GM12878 (cell line): ENCODE measurements around the gene PGLYRP3. TPM values are rescaled to one million over a fixed set of nuclear protein-coding genes. Genes with fewer than 3 reads are reported as not detected.

ENCODE experiments used
- ATAC-seq: fragments of 200-7000 bp; cut with Tn5 transposase; 3 replicates; pipeline ENCODE4 v1.9.1; 2020; ENCODE audit warnings: mild to moderate bottlenecking, moderate library complexity
- BruUV-seq: library from RNA; stranded (reverse); fragments of 400-500 nt; replicated peaks from 2 replicates; lab custom pipeline; 2021; lab: Mats Ljungman, UMichigan
- CTCF ChIA-PET: fragments of 300-600 bp; sonication (Branson Sonifier 250); formaldehyde crosslinking; extraction: SDS; loops from one replicate; lab custom pipeline; 2021; ENCODE audit warnings: inconsistent platforms; lab: Yijun Ruan, JAX
- POLR2A ChIA-PET: fragments of 350-600 bp; formaldehyde crosslinking; extraction: SDS; loops from one replicate; lab custom pipeline; 2021; ENCODE audit warnings: inconsistent platforms; lab: Charles Lee
- RAD21 ChIA-PET: fragments of 300-600 bp; sonication (Branson Sonifier 250); formaldehyde crosslinking; loops from one replicate; lab custom pipeline; 2023; ENCODE audit warnings: antibody characterized with exemption; ENCODE audit not compliant: unreplicated experiment; lab: Charles Lee
- SMC1A ChIA-PET: fragments of 300-600 bp; sonication (Branson Sonifier 250); formaldehyde crosslinking; loops from one replicate; lab custom pipeline; 2023; ENCODE audit not compliant: unreplicated experiment, uncharacterized antibody; lab: Charles Lee
- DNase-seq: peaks from one replicate; pipeline ENCODE4 v3.0.0-alpha.2; 2011; ENCODE audit warnings: low read depth, low spot score
- FAIRE-seq: peaks from 3 replicates; lab custom pipeline; 2011; peaks lifted over from hg19 to GRCh38; lab: Jason Lieb, UNC
- H2AFZ ChIP-seq: 2 replicates; pipeline ENCODE4 v1.6.0; 2011; ENCODE audit warnings: low read depth, low read length, control low read depth; ENCODE audit not compliant: control insufficient read depth
- H3K27ac ChIP-seq: 2 replicates; pipeline ENCODE4 v1.5.1; 2011; ENCODE audit warnings: control low read depth; ENCODE audit not compliant: control insufficient read depth, insufficient read depth
- H3K27me3 ChIP-seq, 2 experiments: replicated peaks in 1 of 2; 2 replicates each; pipeline versions ENCODE4 v1.6.0 to v1.6.1; 2011; ENCODE audit warnings: low read length in 1 of 2; ENCODE audit not compliant: control insufficient read depth in 2 of 2, insufficient read depth in 2 of 2
- H3K36me3 ChIP-seq, 2 experiments: 2 replicates each; pipeline ENCODE4 v1.5.1; 2011; ENCODE audit warnings: low read length in 1 of 2; ENCODE audit not compliant: control insufficient read depth in 2 of 2, insufficient read depth in 2 of 2
- H3K4me1 ChIP-seq: 2 replicates; pipeline ENCODE4 v1.6.1; 2011; ENCODE audit warnings: mild to moderate bottlenecking, low read length, moderate library complexity, mixed read lengths; ENCODE audit not compliant: control insufficient read depth, insufficient read depth
- H3K4me2 ChIP-seq: 2 replicates; pipeline ENCODE4 v1.6.0; 2011; ENCODE audit warnings: control low read depth; ENCODE audit not compliant: control insufficient read depth, insufficient read depth
- H3K4me3 ChIP-seq: fragments of 200-600 bp; sonication (generic); 2 replicates; pipeline ENCODE4 v1.5.1; 2016
- H3K79me2 ChIP-seq: 2 replicates; pipeline ENCODE4 v1.6.0; 2011; ENCODE audit warnings: low read length; ENCODE audit not compliant: control insufficient read depth, insufficient read depth
- H3K9ac ChIP-seq: 2 replicates; pipeline ENCODE4 v1.8.0; 2011; ENCODE audit warnings: low read length, control low read depth, mixed read lengths; ENCODE audit not compliant: control insufficient read depth, insufficient read depth
- H3K9me3 ChIP-seq: replicated peaks from 3 replicates; pipeline ENCODE4 v1.5.1; 2011; ENCODE audit warnings: mild to moderate bottlenecking, low read length; ENCODE audit not compliant: control insufficient read depth, insufficient read depth
- H4K20me1 ChIP-seq: 2 replicates; pipeline ENCODE4 v1.6.0; 2011; ENCODE audit not compliant: control insufficient read depth, insufficient read depth
- CUX1 ChIP-seq: IDR thresholded peaks from 2 replicates; pipeline ENCODE4 v1.6.1; 2012; ENCODE audit warnings: improper control_type of control experiment, low read depth, low read length; ENCODE audit not compliant: insufficient replicate concordance
- E2F4 ChIP-seq: IDR thresholded peaks from 2 replicates; pipeline ENCODE4 v1.6.1; 2012; ENCODE audit warnings: low read depth, low read length, improper control_type of control experiment
- MYC ChIP-seq: IDR thresholded peaks from 2 replicates; pipeline ENCODE4 v1.6.1; 2011; ENCODE audit warnings: mild to moderate bottlenecking, low read length, moderate library complexity, inconsistent platforms; ENCODE audit not compliant: insufficient read depth, insufficient replicate concordance, insufficient read length, severe bottlenecking
- RB1 ChIP-seq: fragments of 450-650 bp; formaldehyde crosslinking; IDR thresholded peaks from 2 replicates; pipeline ENCODE4 v1.6.1; 2017; ENCODE audit warnings: mild to moderate bottlenecking, borderline replicate concordance
- SIN3A ChIP-seq: IDR thresholded peaks from 2 replicates; pipeline ENCODE4 v1.6.1; 2012; ENCODE audit warnings: low read depth, low read length, improper control_type of control experiment
- SRF ChIP-seq, 2 experiments: IDR thresholded peaks; 2 replicates each; pipeline ENCODE4 v1.6.1; 2011; ENCODE audit warnings: low read depth in 2 of 2, low read length in 2 of 2, mild to moderate bottlenecking in 1 of 2, moderate library complexity in 1 of 2
- WGBS: methylation state at CpG from one replicate; pipeline ENCODE4 v1.1.6; 2016; ENCODE audit warnings: low lambda C conversion rate; ENCODE audit not compliant: insufficient replicate concordance, insufficient coverage; ENCODE audit errors: missing lambda C conversion rate; 5-methylcytosine and 5-hydroxymethylcytosine counted together
- in situ Hi-C: fragments of 300-500 bp; cut with MboI; formaldehyde crosslinking; loops from 9 replicates; pipeline ENCODE4 v1.14.3; 2018; ENCODE audit warnings: mixed read lengths
- intact Hi-C: fragments of 100-400 bp; cut with micrococcal nuclease; formaldehyde crosslinking; loops from one replicate; pipeline ENCODE4 v1.14.2; 2022; ENCODE audit not compliant: unreplicated experiment
- polyA plus RNA-seq, 11 experiments: library from polyadenylated mRNA; depleted of rRNA in 4 of 11; unstranded in 6 of 11; stranded (reverse) in 5 of 11; fragments of >200 nt; fragmentation: Nextera tagmentation in 4 of 11; fragmentation: Illumina TruSeq in 1 of 11; extraction: Ambion mirVana in 4 of 11; extraction: Trizol in 1 of 11; gene quantifications; 1 replicate in 1 of 11; 2 replicates in 10 of 11; pipeline versions ENCODE4 v1.2.1 to v1.2.3, GENCODE V29; 2011 to 2016; ENCODE audit warnings: inconsistent platforms in 2 of 11, missing spikeins in 2 of 11, low read depth in 1 of 11
- total RNA-seq, 4 experiments: library from RNA; depleted of rRNA in 3 of 4; stranded (reverse); fragments of >200 nt in 3 of 4; fragmentation: Illumina TruSeq in 1 of 4; extraction: Trizol in 1 of 4; gene quantifications; 2 replicates each; pipeline versions ENCODE4 v1.2.1 to v1.2.3, GENCODE V29; 2013 to 2021

The PGLYRP3 gene
- total and polyA plus RNA-seq, 10 of the 15 experiments (the other 5 are each of a cell fraction or from before 2014, with no cell fraction given), result 0.10 to 0.49 (median 0.18) TPM; not detected in 7

GRCh38 chr1:153362187-153362775 lies 49.5 kb upstream of the PGLYRP3 start:
- H3K4me2 ChIP-seq, result no peak overlapping the region
- H3K27ac ChIP-seq, result no peak overlapping the region
- FAIRE-seq (no peak), ATAC-seq (no peak), DNase-seq (no peak)
- H2AFZ ChIP-seq, result no peak overlapping the region
- no peaks in the 10 kb centered on the region for H3K36me3 ChIP-seq
- 19% methylated on average over 3 of the region's 3 CpGs for WGBS
- RAD21 ChIA-PET, result interaction anchor here (1.6 to 1.9 kb wide), 2 partner anchors 9 to 133 kb away, joined by 5 to 6 read pairs; no protein-coding TSS in a partner anchor
- CTCF ChIA-PET, result interaction anchor here (0.7 to 1.9 kb wide), 4 partner anchors 9 to 133 kb away, joined by 4 to 13 read pairs (median 8); no protein-coding TSS in a partner anchor
- no peaks in the 10 kb centered on the region for H3K9me3 ChIP-seq
- SMC1A ChIA-PET, result interaction anchor here (1.4 to 1.5 kb wide), 2 partner anchors 9 to 132 kb away, joined by 3 read pairs; no protein-coding TSS in a partner anchor
- BruUV-seq, result no TSS peak
- intact Hi-C loops, result no loop called here
- TF ChIP-seq E2F4 (no peak), RB1 (no peak)
- POLR2A ChIA-PET, result no interaction called here
- no peaks in the 10 kb centered on the region for H3K4me1 ChIP-seq
- no peak overlapping the region for H3K9ac ChIP-seq
- no peaks in the 10 kb centered on the region for H3K79me2 ChIP-seq
- H4K20me1 ChIP-seq, result no peaks in the 10 kb centered on the region
- in situ Hi-C loops, result no loop called here
- no peak overlapping the region for H3K4me3 ChIP-seq
- no peaks in the 10 kb centered on the region for H3K27me3 ChIP-seq

GRCh38 chr1:153361480-153362109 lies 48.8 kb upstream of the PGLYRP3 start:
- Histone ChIP-seq H4K20me1 (no peaks in the 10 kb centered on the region), H3K4me2 (no peak overlapping the region), H2AFZ (no peak overlapping the region), H3K4me3 (no peak overlapping the region), H3K9me3 (no peaks in the 10 kb centered on the region), H3K36me3 (no peaks in the 10 kb centered on the region), H3K9ac (no peak overlapping the region), H3K27ac (no peak overlapping the region), H3K27me3 (no peaks in the 10 kb centered on the region), H3K4me1 (no peaks in the 10 kb centered on the region), H3K79me2 (no peaks in the 10 kb centered on the region)
- ChIA-PET CTCF (interaction anchor here (0.7 to 1.9 kb wide), 4 partner anchors 8 to 134 kb away, joined by 4 to 13 read pairs (median 8); no protein-coding TSS in a partner anchor), RAD21 (interaction anchor here (1.6 to 1.9 kb wide), 2 partner anchors 8 to 133 kb away, joined by 5 to 6 read pairs; no protein-coding TSS in a partner anchor), SMC1A (interaction anchor here (0.7 to 1.5 kb wide), 3 partner anchors 9 to 133 kb away, joined by 3 read pairs; no protein-coding TSS in a partner anchor), POLR2A (no interaction called here)
- no peak for FAIRE-seq
- in situ Hi-C loops (no loop called here), intact Hi-C loops (no loop called here)
- WGBS, result 0% methylated on average over 4 of the region's 4 CpGs
- no TSS peak for BruUV-seq
- no peak for ATAC-seq
- DNase-seq, result no peak
- TF ChIP-seq SIN3A (no peak), CUX1 (no peak), MYC (no peak), SRF (IDR thresholded peaks at IDR 0.05; ENCODE audit: low read depth in 2 of 2, low read length in 2 of 2) (no peak)
